Smooth muscle cell (in vitro differentiated cells): ENCODE results near the gene ACO1. TPM values are rescaled to one million over a fixed set of nuclear protein-coding genes. Genes with fewer than 3 reads are reported as not detected.

Experiments used
- DNase-seq: peaks from one replicate; lab custom pipeline; 2025; ENCODE audit not compliant: unreplicated experiment; lab: John Stamatoyannopoulos, UW
- H2AFZ ChIP-seq: fragments of 200-600 bp; sonication (generic); 2 replicates; pipeline ENCODE4 v1.6.0; 2016; ENCODE audit warnings: antibody characterized with exemption, low read depth, mild to moderate bottlenecking
- H3F3A ChIP-seq: fragments of 200-600 bp; sonication (generic); 2 replicates; pipeline ENCODE4 v1.6.0; 2017; ENCODE audit warnings: antibody characterized with exemption, low read depth
- H3K27ac ChIP-seq: fragments of 200-600 bp; sonication (generic); 2 replicates; pipeline ENCODE4 v1.5.1; 2016; ENCODE audit warnings: low read depth, mild to moderate bottlenecking
- H3K27me3 ChIP-seq: fragments of 200-600 bp; sonication (generic); 2 replicates; pipeline ENCODE4 v1.6.1; 2016; ENCODE audit warnings: low read depth, mild to moderate bottlenecking
- H3K36me3 ChIP-seq: fragments of 200-600 bp; sonication (generic); 2 replicates; pipeline ENCODE4 v1.5.1; 2016; ENCODE audit warnings: low read depth
- H3K4me1 ChIP-seq: fragments of 200-600 bp; sonication (generic); 2 replicates; pipeline ENCODE4 v1.5.1; 2016; ENCODE audit warnings: low read depth
- H3K4me2 ChIP-seq: fragments of 200-600 bp; sonication (generic); 2 replicates; pipeline ENCODE4 v1.6.0; 2016; ENCODE audit warnings: mild to moderate bottlenecking
- H3K4me3 ChIP-seq: fragments of 200-600 bp; sonication (generic); 2 replicates; pipeline ENCODE4 v1.5.1; 2016; ENCODE audit warnings: mild to moderate bottlenecking
- H3K79me2 ChIP-seq: fragments of 200-600 bp; sonication (generic); 2 replicates; pipeline ENCODE4 v1.6.0; 2016; ENCODE audit warnings: low read depth, mild to moderate bottlenecking
- H3K9ac ChIP-seq: fragments of 200-600 bp; sonication (generic); 2 replicates; pipeline ENCODE4 v1.6.0; 2016; ENCODE audit warnings: low read depth
- H3K9me3 ChIP-seq: fragments of 200-600 bp; sonication (generic); replicated peaks from 2 replicates; pipeline ENCODE4 v1.5.1; 2016; ENCODE audit warnings: low read depth
- H4K20me1 ChIP-seq: fragments of 200-600 bp; sonication (generic); 2 replicates; pipeline ENCODE4 v1.6.0; 2016; ENCODE audit warnings: low read depth
- WGBS: methylation state at CpG from one replicate; pipeline ENCODE4 v1.1.7; 2016; ENCODE audit warnings: low lambda C conversion rate; 5-methylcytosine and 5-hydroxymethylcytosine counted together
- polyA plus RNA-seq: library from polyadenylated mRNA; unstranded; fragments of >200 nt; fragmentation: Nextera tagmentation; extraction: Ambion mirVana; gene quantifications from 2 replicates; pipeline ENCODE4 v1.2.1, GENCODE V29; 2016
- total RNA-seq: library from RNA; depleted of rRNA; stranded (reverse); fragments of >200 nt; gene quantifications from 2 replicates; pipeline ENCODE4 v1.2.3, GENCODE V29; 2014
- TF ChIP-seq, protein P1 (sequence below): fragments of 200-600 bp; sonication (generic); IDR thresholded peaks from 2 replicates; pipeline ENCODE4 v1.5.1; 2017; ENCODE audit warnings: borderline replicate concordance, mild to moderate bottlenecking, antibody characterized with exemption; ENCODE audit not compliant: insufficient read depth, poor library complexity, severe bottlenecking

ACO1 gene
- total and polyA plus RNA-seq, 2 experiments from 2014 or later, result 72.3 to 74.4 TPM

DNA sequence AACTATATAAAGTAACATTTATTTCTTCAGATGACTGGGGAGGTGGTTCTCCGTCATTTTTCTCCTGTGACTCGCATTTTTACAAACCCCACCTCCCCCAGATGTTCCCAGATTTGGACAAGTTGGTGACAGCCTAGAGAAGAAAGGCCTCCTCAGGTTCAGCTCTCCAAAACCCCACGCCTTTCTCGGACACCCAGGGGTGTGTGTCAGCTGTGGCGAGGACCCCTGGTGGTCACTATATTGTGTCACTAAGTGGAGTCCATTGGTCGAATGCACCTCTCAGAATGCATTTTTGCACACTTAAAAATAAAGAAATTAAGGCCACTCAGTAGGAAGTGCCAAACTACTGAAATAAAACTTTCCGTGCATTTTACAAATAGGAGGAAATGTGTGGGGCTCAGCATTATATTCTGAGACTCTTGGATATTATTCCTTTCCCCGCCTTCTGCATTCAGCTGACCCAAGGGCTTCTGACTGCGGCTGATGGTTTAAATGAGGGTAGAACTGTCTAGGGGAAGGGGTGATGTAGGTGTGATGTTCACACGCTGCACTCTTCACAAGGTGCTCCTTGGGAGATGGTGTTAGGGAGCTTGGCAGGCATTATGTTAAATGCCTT lies 47.6 kb downstream of the ACO1 start:
- no peaks in the 10 kb centered on the region for H3K27me3 ChIP-seq
- DNase-seq, result no peak
- no peaks in the 10 kb centered on the region for H3K79me2 ChIP-seq
- TF ChIP-seq, protein P1, sequence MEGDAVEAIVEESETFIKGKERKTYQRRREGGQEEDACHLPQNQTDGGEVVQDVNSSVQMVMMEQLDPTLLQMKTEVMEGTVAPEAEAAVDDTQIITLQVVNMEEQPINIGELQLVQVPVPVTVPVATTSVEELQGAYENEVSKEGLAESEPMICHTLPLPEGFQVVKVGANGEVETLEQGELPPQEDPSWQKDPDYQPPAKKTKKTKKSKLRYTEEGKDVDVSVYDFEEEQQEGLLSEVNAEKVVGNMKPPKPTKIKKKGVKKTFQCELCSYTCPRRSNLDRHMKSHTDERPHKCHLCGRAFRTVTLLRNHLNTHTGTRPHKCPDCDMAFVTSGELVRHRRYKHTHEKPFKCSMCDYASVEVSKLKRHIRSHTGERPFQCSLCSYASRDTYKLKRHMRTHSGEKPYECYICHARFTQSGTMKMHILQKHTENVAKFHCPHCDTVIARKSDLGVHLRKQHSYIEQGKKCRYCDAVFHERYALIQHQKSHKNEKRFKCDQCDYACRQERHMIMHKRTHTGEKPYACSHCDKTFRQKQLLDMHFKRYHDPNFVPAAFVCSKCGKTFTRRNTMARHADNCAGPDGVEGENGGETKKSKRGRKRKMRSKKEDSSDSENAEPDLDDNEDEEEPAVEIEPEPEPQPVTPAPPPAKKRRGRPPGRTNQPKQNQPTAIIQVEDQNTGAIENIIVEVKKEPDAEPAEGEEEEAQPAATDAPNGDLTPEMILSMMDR, result peak; percentile 58
- peaks cover 23% of the 10 kb centered on the region for H3K36me3 ChIP-seq
- peaks cover 5% of the 10 kb centered on the region for H3K4me1 ChIP-seq
- H3F3A ChIP-seq, result peaks cover 10% of the 10 kb centered on the region
- H2AFZ ChIP-seq, result no peak overlapping the region
- H4K20me1 ChIP-seq, result no peaks in the 10 kb centered on the region
- WGBS, result 80% methylated on average over 10 of the region's 10 CpGs
- no peaks in the 10 kb centered on the region for H3K9me3 ChIP-seq
- H3K27ac ChIP-seq, result no peak overlapping the region
- no peak overlapping the region for H3K4me2 ChIP-seq
- no peak overlapping the region for H3K4me3 ChIP-seq
- no peak overlapping the region for H3K9ac ChIP-seq

DNA sequence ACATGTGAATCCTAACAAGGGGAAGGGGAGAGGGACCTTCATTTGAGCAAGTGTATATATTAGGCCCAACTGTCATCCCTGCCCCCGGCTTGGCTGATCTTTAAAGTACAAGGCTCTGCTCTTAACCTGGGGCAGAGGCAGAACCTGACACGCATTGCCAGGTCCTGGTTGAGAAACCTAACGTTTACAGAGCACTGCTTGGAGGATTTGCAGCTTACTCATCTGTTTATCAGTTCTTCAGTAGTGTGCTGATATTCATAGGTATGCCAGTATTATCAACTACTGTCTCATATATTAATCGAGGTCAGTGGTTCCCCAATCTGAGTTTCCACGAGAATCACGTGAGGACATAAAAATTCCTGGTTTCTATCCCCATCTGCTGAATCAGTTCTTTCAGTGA lies 50.4 kb downstream of the ACO1 start:
- no peaks in the 10 kb centered on the region for H3F3A ChIP-seq
- TF ChIP-seq, protein P1, result no peak
- no peak for DNase-seq
- no peaks in the 10 kb centered on the region for H3K79me2 ChIP-seq
- H3K9me3 ChIP-seq, result no peaks in the 10 kb centered on the region
- H2AFZ ChIP-seq, result no peak overlapping the region
- no peaks in the 10 kb centered on the region for H4K20me1 ChIP-seq
- peaks cover 34% of the 10 kb centered on the region for H3K36me3 ChIP-seq
- 92% methylated on average over 6 of the region's 6 CpGs for WGBS
- no peak overlapping the region for H3K9ac ChIP-seq
- no peaks in the 10 kb centered on the region for H3K27me3 ChIP-seq
- no peak overlapping the region for H3K4me2 ChIP-seq
- no peak overlapping the region for H3K27ac ChIP-seq
- no peaks in the 10 kb centered on the region for H3K4me1 ChIP-seq
- H3K4me3 ChIP-seq, result no peak overlapping the region

DNA sequence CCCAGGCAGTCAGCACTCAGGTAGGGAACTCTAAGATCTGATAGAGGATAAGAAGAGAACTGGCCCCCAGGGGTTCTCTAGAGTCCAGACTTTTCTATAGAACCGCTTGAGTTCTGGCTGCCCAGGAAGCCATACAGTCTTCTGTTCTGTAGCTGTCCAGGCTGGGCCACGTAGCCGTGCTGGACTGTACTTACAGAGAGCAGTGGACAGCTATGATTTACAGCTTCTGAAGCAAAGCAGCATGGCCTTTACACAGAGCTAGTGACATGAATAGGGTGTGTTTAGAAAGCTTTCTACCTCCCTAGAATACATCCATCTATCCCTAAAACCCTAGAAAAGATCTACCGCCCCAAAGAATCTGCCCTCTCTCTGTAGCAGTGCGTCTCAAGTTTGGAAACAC lies 57.2 kb downstream of the ACO1 start:
- Histone ChIP-seq H3K4me2 (no peak overlapping the region), H3K4me3 (no peak overlapping the region), H3K4me1 (no peaks in the 10 kb centered on the region), H3K9me3 (no peaks in the 10 kb centered on the region), H4K20me1 (peaks cover 9% of the 10 kb centered on the region), H3F3A (no peaks in the 10 kb centered on the region), H3K79me2 (no peaks in the 10 kb centered on the region), H3K27me3 (no peaks in the 10 kb centered on the region), H3K36me3 (peaks cover 27% of the 10 kb centered on the region), H3K9ac (no peak overlapping the region), H2AFZ (no peak overlapping the region), H3K27ac (no peak overlapping the region)
- TF ChIP-seq, protein P1, result no peak
- no peak for DNase-seq
- WGBS, result 73% methylated on average over 5 of the region's 5 CpGs

DNA sequence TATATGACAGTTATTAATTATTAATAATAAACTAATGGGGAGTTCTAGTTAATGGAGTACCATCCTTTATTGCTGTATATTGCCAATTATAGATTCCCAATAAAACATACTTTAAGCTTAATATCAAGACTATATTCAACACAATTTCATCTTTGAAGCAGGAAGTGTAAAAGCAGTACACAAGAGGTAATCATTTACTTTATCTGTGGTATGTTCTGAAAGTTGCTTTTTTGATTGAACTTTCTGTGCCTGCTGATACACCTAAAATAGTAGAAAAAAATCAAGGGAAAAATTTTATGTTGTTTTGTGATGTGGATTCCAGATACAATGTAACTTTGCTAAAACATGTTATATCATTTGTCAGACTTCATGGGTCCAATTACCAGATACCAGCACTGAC lies 58.0 kb downstream of the ACO1 start:
- H3K4me3 ChIP-seq, result no peak overlapping the region
- H3K79me2 ChIP-seq, result no peaks in the 10 kb centered on the region
- no peaks in the 10 kb centered on the region for H3K9me3 ChIP-seq
- H3K27me3 ChIP-seq, result no peaks in the 10 kb centered on the region
- H3K4me1 ChIP-seq, result no peaks in the 10 kb centered on the region
- peaks cover 12% of the 10 kb centered on the region for H4K20me1 ChIP-seq
- H3K9ac ChIP-seq, result no peak overlapping the region
- no peaks in the 10 kb centered on the region for H3F3A ChIP-seq
- no peak overlapping the region for H3K27ac ChIP-seq
- H2AFZ ChIP-seq, result no peak overlapping the region
- H3K4me2 ChIP-seq, result no peak overlapping the region
- peaks cover 20% of the 10 kb centered on the region for H3K36me3 ChIP-seq
- DNase-seq, result no peak
- TF ChIP-seq, protein P1, result no peak
